GM06990 (cell line): ENCODE measurements around the gene TREML2.

Source experiments
- DNase-seq: peaks from one replicate; pipeline ENCODE4 v3.0.0-alpha.2; 2011; ENCODE audit not compliant: insufficient read length; ENCODE audit errors: extremely low read depth
- H3K27me3 ChIP-seq: replicated peaks from 2 replicates; pipeline ENCODE4 v1.6.0; 2011; ENCODE audit warnings: low read length; ENCODE audit not compliant: control insufficient read depth, insufficient read depth
- H3K36me3 ChIP-seq: 2 replicates; pipeline ENCODE4 v1.5.1; 2011; ENCODE audit warnings: low read length; ENCODE audit not compliant: control insufficient read depth, insufficient read depth
- H3K4me3 ChIP-seq: replicated peaks from 2 replicates; pipeline ENCODE4 v1.5.1; 2011; ENCODE audit warnings: low read depth, mild to moderate bottlenecking, control low read depth, low read length
- CTCF ChIP-seq: IDR thresholded peaks from 2 replicates; pipeline ENCODE4 v1.5.1; 2011; ENCODE audit warnings: low read length, control low read depth, mild to moderate bottlenecking, inconsistent platforms; ENCODE audit not compliant: insufficient read depth, poor library complexity, severe bottlenecking

The TREML2 gene

GRCh38 chr6:41179163-41179562, 21.8 kb downstream of the TREML2 start:
- no peak overlapping the region for H3K4me3 ChIP-seq
- no peak for TF ChIP-seq CTCF
- no peaks in the 10 kb centered on the region for H3K36me3 ChIP-seq
- no peaks in the 10 kb centered on the region for H3K27me3 ChIP-seq
- DNase-seq, result no peak

- no peak for TF ChIP-seq CTCF
- no peak overlapping the region for H3K4me3 ChIP-seq
- no peaks in the 10 kb centered on the region for H3K27me3 ChIP-seq
- no peak for DNase-seq
- H3K36me3 ChIP-seq, result no peaks in the 10 kb centered on the region
Measured at GRCh38 chr6:41177695-41178094, 23.3 kb downstream of the TREML2 start.

- DNase-seq, result no peak
- Histone ChIP-seq H3K27me3 (no peaks in the 10 kb centered on the region), H3K36me3 (no peaks in the 10 kb centered on the region), H3K4me3 (no peak overlapping the region)
- TF ChIP-seq CTCF, result no peak
Measured at GRCh38 chr6:41177287-41177686, 23.7 kb downstream of the TREML2 start.

GRCh38 chr6:41176189-41176588, 24.8 kb downstream of the TREML2 start:
- Histone ChIP-seq H3K4me3 (no peak overlapping the region), H3K36me3 (no peaks in the 10 kb centered on the region), H3K27me3 (no peaks in the 10 kb centered on the region)
- no peak for TF ChIP-seq CTCF
- no peak for DNase-seq

GRCh38 chr6:41175084-41175483, 25.9 kb downstream of the TREML2 start:
- no peak for DNase-seq
- no peaks in the 10 kb centered on the region for H3K36me3 ChIP-seq
- H3K4me3 ChIP-seq, result no peak overlapping the region
- no peaks in the 10 kb centered on the region for H3K27me3 ChIP-seq
- no peak for TF ChIP-seq CTCF

GRCh38 chr6:41174610-41175009, 26.3 kb downstream of the TREML2 start:
- Histone ChIP-seq H3K4me3 (no peak overlapping the region), H3K27me3 (no peaks in the 10 kb centered on the region), H3K36me3 (no peaks in the 10 kb centered on the region)
- DNase-seq, result no peak
- no peak for TF ChIP-seq CTCF
